ENCODE data around the gene PGLYRP2. TPM values are rescaled to one million over a fixed set of nuclear protein-coding genes. Genes with fewer than 3 reads are reported as not detected.

The PGLYRP2 gene
- total and polyA plus RNA-seq, 2 of the 13 experiments (the other 11 are each of a cell fraction or from before 2014, with no cell fraction given): 0.04 to 1.0 TPM

DNA sequence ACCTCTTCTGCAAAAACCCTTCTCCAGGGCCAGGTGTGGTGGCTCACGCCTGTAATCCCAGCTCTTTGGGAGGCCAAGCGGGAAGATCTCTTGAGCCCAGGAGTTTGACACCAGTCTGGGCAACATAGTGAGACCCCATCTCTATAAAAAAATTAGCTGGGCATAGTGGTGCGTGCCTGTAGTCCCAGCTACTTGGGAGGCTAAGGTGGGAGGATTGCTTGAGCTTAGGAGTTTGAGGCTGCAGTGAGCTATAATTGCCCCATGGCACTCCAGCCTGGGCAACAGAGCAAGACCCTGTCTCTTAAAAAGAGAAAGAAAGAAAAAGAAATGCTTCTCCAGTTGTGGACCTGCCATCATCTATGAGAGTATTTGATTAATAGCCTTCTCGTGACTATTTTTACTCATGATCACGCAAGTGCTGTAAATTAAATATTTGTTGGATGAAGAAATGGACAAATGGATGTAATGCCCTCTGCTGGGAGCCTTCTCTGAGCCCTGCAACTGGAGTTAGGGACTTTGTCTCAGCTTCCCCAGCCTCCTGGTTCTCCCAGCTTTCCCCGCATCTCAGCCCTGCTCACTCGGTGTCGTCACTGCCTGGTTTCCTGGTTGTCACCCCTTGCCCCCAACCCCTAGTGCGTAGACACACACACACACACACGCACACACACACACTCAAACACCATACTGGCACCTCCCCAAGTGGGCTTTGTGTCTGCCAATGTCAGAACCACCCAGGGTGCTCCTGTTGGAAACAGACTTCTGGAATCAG is 41.8 kb downstream of the PGLYRP2 start:
- H3K4me1 ChIP-seq (ENCODE audit: insufficient read depth, low read length): peaks cover 38% of the 10 kb centered on the region
- intact Hi-C loops (cut with micrococcal nuclease; ENCODE audit: unreplicated experiment) (no loop called here), in situ Hi-C loops (cut with HindIII; ENCODE audit: extremely low pct_ligation_motif_present, low pct_unique_long_range_greater_than_20kb) (no loop called here)
- no peaks in the 10 kb centered on the region for H3K36me3 ChIP-seq (replicated peaks in 1 of 2; ENCODE audit: control insufficient read depth in 1 of 2, insufficient read depth in 2 of 2, low read length in 2 of 2)
- H3K79me2 ChIP-seq (ENCODE audit: insufficient read depth, low read length): no peaks in the 10 kb centered on the region
- ChIA-PET POLR2A (no interaction called here), CTCF (ENCODE audit: low intra/inter-chr PET ratio, low total read pairs) (interaction anchor here (1.6 kb wide), 1 partner anchor 18 kb away, joined by 5 read pairs; no protein-coding TSS in a partner anchor)
- H2AFZ ChIP-seq (ENCODE audit: low read length): no peak overlapping the region
- H4K20me1 ChIP-seq (ENCODE audit: insufficient read depth, low read length): no peaks in the 10 kb centered on the region
- no peaks in the 10 kb centered on the region for H3K27me3 ChIP-seq (ENCODE audit: control insufficient read depth in 1 of 2, insufficient read depth in 2 of 2, low read length in 2 of 2)
- H3K27ac ChIP-seq (ENCODE audit: extremely low read length, insufficient read depth, low read length): peak overlapping the region; percentile 78
- H3K9me3 ChIP-seq (ENCODE audit: low read length): no peaks in the 10 kb centered on the region
- ATAC-seq (peak; percentile 50), DNase-seq (ENCODE audit: low spot score) (peak; percentile 47), FAIRE-seq (no peak)
- peak overlapping the region; percentile 3 to 54 (median 18); a peak in 3 of 6 replicates for H3K4me3 ChIP-seq (replicated peaks in 1 of 3; ENCODE audit: insufficient read depth in 1 of 3, low read depth in 2 of 3, low read length in 3 of 3)
- H3K4me2 ChIP-seq (ENCODE audit: low read depth, low read length): peak overlapping the region; percentile 72
- peak overlapping the region; percentile 40; the same call in 1 of the 2 replicates for H3K9ac ChIP-seq (ENCODE audit: insufficient read depth, low read depth, low read length)
- BruUV-seq (replicated peaks): no TSS peak
- 31% methylated on average over 10 of the region's 10 CpGs for WGBS (ENCODE audit: low lambda C conversion rate)
- TF ChIP-seq HNRNPL (IDR thresholded peaks at IDR 0.05; ENCODE audit: low read depth, low read length) (peak; percentile 65; the same call in 1 of the 2 replicates), KLF12 (CRISPR knock-in tag; IDR thresholded peaks at IDR 0.05; ENCODE audit: borderline replicate concordance) (no peak), ASH2L (IDR thresholded peaks at IDR 0.05; ENCODE audit: insufficient read length, low read depth, low read length) (peak; percentile 52), ERF (CRISPR knock-in tag; IDR thresholded peaks at IDR 0.05) (0 out of 2 replicates have a peak, but pooled peaks have one; percentile 5), HIVEP1 (CRISPR knock-in tag; IDR thresholded peaks at IDR 0.05) (peak; percentile 13; the same call in 1 of the 2 replicates), TARDBP (CRISPR knock-in tag; IDR thresholded peaks at IDR 0.05) (0 out of 2 replicates have a peak, but pooled peaks have one; percentile 52), SALL1 (CRISPR knock-in tag; IDR thresholded peaks at IDR 0.05) (peak; percentile 46; the same call in 1 of the 2 replicates), SKI (IDR thresholded peaks at IDR 0.05; ENCODE audit: partially characterized antibody) (no peak), PTBP1 (IDR thresholded peaks at IDR 0.05; ENCODE audit: low read depth, low read length, poor library complexity, severe bottlenecking) (no peak)
- TF ChIP-seq, protein P1, sequence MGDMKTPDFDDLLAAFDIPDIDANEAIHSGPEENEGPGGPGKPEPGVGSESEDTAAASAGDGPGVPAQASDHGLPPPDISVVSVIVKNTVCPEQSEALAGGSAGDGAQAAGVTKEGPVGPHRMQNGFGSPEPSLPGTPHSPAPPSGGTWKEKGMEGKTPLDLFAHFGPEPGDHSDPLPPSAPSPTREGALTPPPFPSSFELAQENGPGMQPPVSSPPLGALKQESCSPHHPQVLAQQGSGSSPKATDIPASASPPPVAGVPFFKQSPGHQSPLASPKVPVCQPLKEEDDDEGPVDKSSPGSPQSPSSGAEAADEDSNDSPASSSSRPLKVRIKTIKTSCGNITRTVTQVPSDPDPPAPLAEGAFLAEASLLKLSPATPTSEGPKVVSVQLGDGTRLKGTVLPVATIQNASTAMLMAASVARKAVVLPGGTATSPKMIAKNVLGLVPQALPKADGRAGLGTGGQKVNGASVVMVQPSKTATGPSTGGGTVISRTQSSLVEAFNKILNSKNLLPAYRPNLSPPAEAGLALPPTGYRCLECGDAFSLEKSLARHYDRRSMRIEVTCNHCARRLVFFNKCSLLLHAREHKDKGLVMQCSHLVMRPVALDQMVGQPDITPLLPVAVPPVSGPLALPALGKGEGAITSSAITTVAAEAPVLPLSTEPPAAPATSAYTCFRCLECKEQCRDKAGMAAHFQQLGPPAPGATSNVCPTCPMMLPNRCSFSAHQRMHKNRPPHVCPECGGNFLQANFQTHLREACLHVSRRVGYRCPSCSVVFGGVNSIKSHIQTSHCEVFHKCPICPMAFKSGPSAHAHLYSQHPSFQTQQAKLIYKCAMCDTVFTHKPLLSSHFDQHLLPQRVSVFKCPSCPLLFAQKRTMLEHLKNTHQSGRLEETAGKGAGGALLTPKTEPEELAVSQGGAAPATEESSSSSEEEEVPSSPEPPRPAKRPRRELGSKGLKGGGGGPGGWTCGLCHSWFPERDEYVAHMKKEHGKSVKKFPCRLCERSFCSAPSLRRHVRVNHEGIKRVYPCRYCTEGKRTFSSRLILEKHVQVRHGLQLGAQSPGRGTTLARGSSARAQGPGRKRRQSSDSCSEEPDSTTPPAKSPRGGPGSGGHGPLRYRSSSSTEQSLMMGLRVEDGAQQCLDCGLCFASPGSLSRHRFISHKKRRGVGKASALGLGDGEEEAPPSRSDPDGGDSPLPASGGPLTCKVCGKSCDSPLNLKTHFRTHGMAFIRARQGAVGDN (CRISPR knock-in tag; IDR thresholded peaks at IDR 0.05): peak; percentile 47; the same call in 1 of the 2 replicates
- TF ChIP-seq, protein P2, sequence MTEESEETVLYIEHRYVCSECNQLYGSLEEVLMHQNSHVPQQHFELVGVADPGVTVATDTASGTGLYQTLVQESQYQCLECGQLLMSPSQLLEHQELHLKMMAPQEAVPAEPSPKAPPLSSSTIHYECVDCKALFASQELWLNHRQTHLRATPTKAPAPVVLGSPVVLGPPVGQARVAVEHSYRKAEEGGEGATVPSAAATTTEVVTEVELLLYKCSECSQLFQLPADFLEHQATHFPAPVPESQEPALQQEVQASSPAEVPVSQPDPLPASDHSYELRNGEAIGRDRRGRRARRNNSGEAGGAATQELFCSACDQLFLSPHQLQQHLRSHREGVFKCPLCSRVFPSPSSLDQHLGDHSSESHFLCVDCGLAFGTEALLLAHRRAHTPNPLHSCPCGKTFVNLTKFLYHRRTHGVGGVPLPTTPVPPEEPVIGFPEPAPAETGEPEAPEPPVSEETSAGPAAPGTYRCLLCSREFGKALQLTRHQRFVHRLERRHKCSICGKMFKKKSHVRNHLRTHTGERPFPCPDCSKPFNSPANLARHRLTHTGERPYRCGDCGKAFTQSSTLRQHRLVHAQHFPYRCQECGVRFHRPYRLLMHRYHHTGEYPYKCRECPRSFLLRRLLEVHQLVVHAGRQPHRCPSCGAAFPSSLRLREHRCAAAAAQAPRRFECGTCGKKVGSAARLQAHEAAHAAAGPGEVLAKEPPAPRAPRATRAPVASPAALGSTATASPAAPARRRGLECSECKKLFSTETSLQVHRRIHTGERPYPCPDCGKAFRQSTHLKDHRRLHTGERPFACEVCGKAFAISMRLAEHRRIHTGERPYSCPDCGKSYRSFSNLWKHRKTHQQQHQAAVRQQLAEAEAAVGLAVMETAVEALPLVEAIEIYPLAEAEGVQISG (CRISPR knock-in tag; IDR thresholded peaks at IDR 0.05): 0 out of 2 replicates have a peak, but pooled peaks have one; percentile 15
- TF ChIP-seq, protein P3, sequence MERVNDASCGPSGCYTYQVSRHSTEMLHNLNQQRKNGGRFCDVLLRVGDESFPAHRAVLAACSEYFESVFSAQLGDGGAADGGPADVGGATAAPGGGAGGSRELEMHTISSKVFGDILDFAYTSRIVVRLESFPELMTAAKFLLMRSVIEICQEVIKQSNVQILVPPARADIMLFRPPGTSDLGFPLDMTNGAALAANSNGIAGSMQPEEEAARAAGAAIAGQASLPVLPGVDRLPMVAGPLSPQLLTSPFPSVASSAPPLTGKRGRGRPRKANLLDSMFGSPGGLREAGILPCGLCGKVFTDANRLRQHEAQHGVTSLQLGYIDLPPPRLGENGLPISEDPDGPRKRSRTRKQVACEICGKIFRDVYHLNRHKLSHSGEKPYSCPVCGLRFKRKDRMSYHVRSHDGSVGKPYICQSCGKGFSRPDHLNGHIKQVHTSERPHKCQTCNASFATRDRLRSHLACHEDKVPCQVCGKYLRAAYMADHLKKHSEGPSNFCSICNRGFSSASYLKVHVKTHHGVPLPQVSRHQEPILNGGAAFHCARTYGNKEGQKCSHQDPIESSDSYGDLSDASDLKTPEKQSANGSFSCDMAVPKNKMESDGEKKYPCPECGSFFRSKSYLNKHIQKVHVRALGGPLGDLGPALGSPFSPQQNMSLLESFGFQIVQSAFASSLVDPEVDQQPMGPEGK (CRISPR knock-in tag; IDR thresholded peaks at IDR 0.05): peak; percentile 30; the same call in 1 of the 2 replicates
